Neuronal stem cell (in vitro differentiated cells): ENCODE measurements around the gene SLCO3A1.

ENCODE experiments used
- DNase-seq: peaks from one replicate; pipeline ENCODE4 v3.0.0-alpha.2; 2013; ENCODE audit warnings: low spot score
- H2AFZ ChIP-seq: one replicate; pipeline ENCODE4 v1.6.1; 2013; ENCODE audit warnings: mild to moderate bottlenecking, low read length, inconsistent platforms
- H2AK5ac ChIP-seq: 2 replicates; pipeline ENCODE4 v1.6.1; 2013; ENCODE audit warnings: low read depth, mild to moderate bottlenecking, inconsistent platforms, low read length, moderate library complexity, mixed read lengths
- H2BK120ac ChIP-seq: 2 replicates; pipeline ENCODE4 v1.6.1; 2013; ENCODE audit warnings: low read depth, mild to moderate bottlenecking, inconsistent platforms, low read length, moderate library complexity, mixed read lengths
- H2BK12ac ChIP-seq: one replicate; pipeline ENCODE4 v1.6.1; 2013; ENCODE audit warnings: low read length, inconsistent platforms
- H2BK15ac ChIP-seq: 2 replicates; pipeline ENCODE4 v1.6.1; 2013; ENCODE audit warnings: mild to moderate bottlenecking, low read length, inconsistent platforms, mixed read lengths
- H2BK5ac ChIP-seq: one replicate; pipeline ENCODE4 v1.6.1; 2013; ENCODE audit warnings: inconsistent platforms, mild to moderate bottlenecking, low read length, moderate library complexity
- H3K14ac ChIP-seq: one replicate; pipeline ENCODE4 v1.6.1; 2013; ENCODE audit warnings: low read length, inconsistent platforms
- H3K18ac ChIP-seq: 2 replicates; pipeline ENCODE4 v1.6.1; 2013; ENCODE audit warnings: low read length, inconsistent platforms
- H3K23ac ChIP-seq: 2 replicates; pipeline ENCODE4 v1.6.1; 2013; ENCODE audit warnings: low read depth, mild to moderate bottlenecking, mixed read lengths, low read length, inconsistent platforms; ENCODE audit not compliant: poor library complexity
- H3K27ac ChIP-seq: replicated peaks from 3 replicates; pipeline ENCODE4 v1.5.1; 2013; ENCODE audit warnings: low read length, inconsistent platforms
- H3K27me3 ChIP-seq, 3 experiments: 2 replicates each; pipeline ENCODE4 v1.6.1; 2013; ENCODE audit warnings: low read length in 3 of 3, mild to moderate bottlenecking in 2 of 3, inconsistent platforms in 1 of 3, low read depth in 1 of 3, mixed read lengths in 1 of 3, moderate library complexity in 1 of 3; ENCODE audit not compliant: control insufficient read depth in 3 of 3, insufficient read depth in 3 of 3
- H3K36me3 ChIP-seq, 2 donors: replicated peaks in 1 of 2; 2 replicates each; pipeline ENCODE4 v1.6.1; 2013; ENCODE audit warnings: low read length in 2 of 2; ENCODE audit not compliant: control insufficient read depth in 2 of 2, insufficient read depth in 2 of 2
- H3K4ac ChIP-seq: 2 replicates; pipeline ENCODE4 v1.6.1; 2013; ENCODE audit warnings: inconsistent platforms, mild to moderate bottlenecking, low read length, moderate library complexity
- H3K4me1 ChIP-seq, 2 donors: 1 replicate in 1 of 2; 2 replicates in 1 of 2; pipeline ENCODE4 v1.6.1; 2013; ENCODE audit warnings: low read length in 2 of 2, low read depth in 1 of 2; ENCODE audit not compliant: control insufficient read depth in 2 of 2, insufficient read depth in 1 of 2
- H3K4me2 ChIP-seq: one replicate; pipeline ENCODE4 v1.6.1; 2013; ENCODE audit warnings: mild to moderate bottlenecking, low read length, inconsistent platforms; ENCODE audit not compliant: insufficient read depth, poor library complexity, severe bottlenecking
- H3K4me3 ChIP-seq, 2 donors: 2 replicates each; pipeline ENCODE4 v1.5.1; 2013; ENCODE audit warnings: low read length in 2 of 2, mild to moderate bottlenecking in 2 of 2, inconsistent platforms in 1 of 2, moderate library complexity in 1 of 2
- H3K79me1 ChIP-seq: one replicate; pipeline ENCODE4 v1.6.1; 2013; ENCODE audit warnings: low read depth, mild to moderate bottlenecking, inconsistent platforms, low read length, moderate library complexity
- H3K9ac ChIP-seq: one replicate; pipeline ENCODE4 v1.6.1; 2013; ENCODE audit warnings: mild to moderate bottlenecking, low read depth, low read length, inconsistent platforms; ENCODE audit not compliant: poor library complexity
- H3K9me3 ChIP-seq, 2 donors: replicated peaks in 1 of 2; 2 replicates each; pipeline versions ENCODE3 to v1.6.1; 2013; ENCODE audit warnings: low read length in 2 of 2, mild to moderate bottlenecking in 2 of 2, inconsistent platforms in 1 of 2, low read depth in 1 of 2, mixed read lengths in 1 of 2, moderate library complexity in 1 of 2; ENCODE audit not compliant: control insufficient read depth in 2 of 2, insufficient read depth in 1 of 2
- H4K8ac ChIP-seq: one replicate; pipeline ENCODE4 v1.6.1; 2013; ENCODE audit warnings: low read depth, mild to moderate bottlenecking, inconsistent platforms, low read length, moderate library complexity
- H4K91ac ChIP-seq: one replicate; pipeline ENCODE4 v1.6.1; 2013; ENCODE audit warnings: low read length, low read depth, mild to moderate bottlenecking, inconsistent platforms; ENCODE audit not compliant: poor library complexity
- WGBS, 2 donors: extraction: QIAGEN DNeasy Blood & Tissue Kit; methylation state at CpG; one replicate each; pipeline ENCODE4 v1.1.7; 2013; ENCODE audit warnings: missing lambda C conversion rate in 2 of 2, mixed read lengths in 1 of 2; ENCODE audit not compliant: insufficient read length in 2 of 2, insufficient replicate concordance in 1 of 2; ENCODE audit errors: extremely low coverage in 2 of 2; 5-methylcytosine and 5-hydroxymethylcytosine counted together

SLCO3A1 gene

GRCh38 chr15:91970142-91970541, 116.6 kb downstream of the SLCO3A1 start:
- Histone ChIP-seq H3K18ac (peak overlapping the region; percentile 46), H3K4me1 (peaks cover 0 to 6% of the 10 kb centered on the region in 2 donors), H4K91ac (no peak overlapping the region), H3K4me2 (no peak overlapping the region), H2BK5ac (no peak overlapping the region), H2BK15ac (no peak overlapping the region), H3K4ac (no peak overlapping the region), H3K9me3 (no peaks in the 10 kb centered on the region), H2BK120ac (no peak overlapping the region), H2BK12ac (no peak overlapping the region), H4K8ac (no peak overlapping the region), H3K9ac (no peak overlapping the region), H3K14ac (no peak overlapping the region), H2AK5ac (no peak overlapping the region), H3K4me3 (no peak overlapping the region), H3K79me1 (no peaks in the 10 kb centered on the region), H3K36me3 (no peaks in the 10 kb centered on the region), H3K23ac (no peak overlapping the region), H3K27ac (no peak overlapping the region), H2AFZ (no peak overlapping the region), H3K27me3 (no peaks in the 10 kb centered on the region)
- no CpG with 5 or more reads among the region's 7 CpGs for WGBS, 2 donors
- no peak for DNase-seq

- Histone ChIP-seq H4K91ac (no peak overlapping the region), H3K4me1 (no peaks in the 10 kb centered on the region), H3K79me1 (no peaks in the 10 kb centered on the region), H3K4me3 (no peak overlapping the region), H4K8ac (no peak overlapping the region), H2BK15ac (no peak overlapping the region), H2AK5ac (no peak overlapping the region), H3K36me3 (no peaks in the 10 kb centered on the region), H3K23ac (no peak overlapping the region), H3K18ac (no peak overlapping the region), H3K27ac (no peak overlapping the region), H2BK120ac (no peak overlapping the region), H3K4ac (no peak overlapping the region), H3K27me3 (no peaks in the 10 kb centered on the region), H3K9me3 (no peaks in the 10 kb centered on the region), H3K4me2 (no peak overlapping the region), H2AFZ (no peak overlapping the region), H3K9ac (no peak overlapping the region), H2BK5ac (no peak overlapping the region), H3K14ac (no peak overlapping the region), H2BK12ac (no peak overlapping the region)
- DNase-seq: no peak
- 100% methylated on average over 3 of the region's 9 CpGs; no CpG with 5 or more reads in 1 of the 2 donors for WGBS, 2 donors
Measured at GRCh38 chr15:91973481-91973880, 120.0 kb downstream of the SLCO3A1 start.

GRCh38 chr15:91974321-91974720, 120.8 kb downstream of the SLCO3A1 start:
- H3K36me3 ChIP-seq: no peaks in the 10 kb centered on the region
- H3K79me1 ChIP-seq: no peaks in the 10 kb centered on the region
- no peak overlapping the region for H3K4me3 ChIP-seq
- no peak overlapping the region for H2AFZ ChIP-seq
- no peak for DNase-seq
- no peak overlapping the region for H4K8ac ChIP-seq
- no peak overlapping the region for H3K4me2 ChIP-seq
- H3K27ac ChIP-seq: no peak overlapping the region
- no peak overlapping the region for H2AK5ac ChIP-seq
- H3K9ac ChIP-seq: no peak overlapping the region
- no peaks in the 10 kb centered on the region for H3K9me3 ChIP-seq
- no peak overlapping the region for H2BK15ac ChIP-seq
- no peaks in the 10 kb centered on the region for H3K27me3 ChIP-seq
- H2BK5ac ChIP-seq: no peak overlapping the region
- H3K4me1 ChIP-seq: no peaks in the 10 kb centered on the region
- no peak overlapping the region for H3K23ac ChIP-seq
- no CpG with 5 or more reads among the region's 6 CpGs for WGBS, 2 donors
- no peak overlapping the region for H2BK120ac ChIP-seq
- no peak overlapping the region for H4K91ac ChIP-seq
- no peak overlapping the region for H3K18ac ChIP-seq
- no peak overlapping the region for H3K14ac ChIP-seq
- H3K4ac ChIP-seq: no peak overlapping the region
- no peak overlapping the region for H2BK12ac ChIP-seq

- no peak overlapping the region for H3K27ac ChIP-seq
- WGBS, 2 donors: no CpG with 5 or more reads among the region's 7 CpGs
Measured at GRCh38 chr15:91975241-91975978, 121.9 kb downstream of the SLCO3A1 start.

More at GRCh38 chr15:91975241-91975978, 121.9 kb downstream of the SLCO3A1 start:
- no peak overlapping the region for H4K91ac ChIP-seq
- no peak overlapping the region for H3K4ac ChIP-seq
- DNase-seq: no peak
- no peak overlapping the region for H2BK5ac ChIP-seq
- H3K9me3 ChIP-seq: no peaks in the 10 kb centered on the region
- no peak overlapping the region for H2BK120ac ChIP-seq
- H3K18ac ChIP-seq: peak overlapping the region; percentile 33
- no peak overlapping the region for H3K23ac ChIP-seq
- H2BK12ac ChIP-seq: no peak overlapping the region
- H2BK15ac ChIP-seq: no peak overlapping the region
- H3K4me2 ChIP-seq: no peak overlapping the region
- no peak overlapping the region for H4K8ac ChIP-seq
- H3K27me3 ChIP-seq: no peaks in the 10 kb centered on the region
- H3K79me1 ChIP-seq: no peaks in the 10 kb centered on the region
- H3K14ac ChIP-seq: no peak overlapping the region
- H3K4me1 ChIP-seq: no peaks in the 10 kb centered on the region
- H3K36me3 ChIP-seq: no peaks in the 10 kb centered on the region
- H3K9ac ChIP-seq: peak overlapping the region; percentile 18
- H2AK5ac ChIP-seq: no peak overlapping the region
- no peak overlapping the region for H2AFZ ChIP-seq
- H3K4me3 ChIP-seq: no peak overlapping the region
